Stimulated activated CD8-positive, alpha-beta memory T cell treated with anti-CD3 and anti-CD28 coated beads, Interleukin-15, amount 100 ng/mL, for 1 hour (primary cell): Measurements from ENCODE around the gene SCIN.
"Not testable (repeated sequence)": the region's sequence is repeated elsewhere in the genome, so short reads cannot be mapped to it uniquely, and the experiment has no call there.

ENCODE experiments used
- DNase-seq: peaks from one replicate; pipeline ENCODE4 v3.0.0-alpha.2; 2020; ENCODE audit warnings: low read depth

The SCIN gene

DNA sequence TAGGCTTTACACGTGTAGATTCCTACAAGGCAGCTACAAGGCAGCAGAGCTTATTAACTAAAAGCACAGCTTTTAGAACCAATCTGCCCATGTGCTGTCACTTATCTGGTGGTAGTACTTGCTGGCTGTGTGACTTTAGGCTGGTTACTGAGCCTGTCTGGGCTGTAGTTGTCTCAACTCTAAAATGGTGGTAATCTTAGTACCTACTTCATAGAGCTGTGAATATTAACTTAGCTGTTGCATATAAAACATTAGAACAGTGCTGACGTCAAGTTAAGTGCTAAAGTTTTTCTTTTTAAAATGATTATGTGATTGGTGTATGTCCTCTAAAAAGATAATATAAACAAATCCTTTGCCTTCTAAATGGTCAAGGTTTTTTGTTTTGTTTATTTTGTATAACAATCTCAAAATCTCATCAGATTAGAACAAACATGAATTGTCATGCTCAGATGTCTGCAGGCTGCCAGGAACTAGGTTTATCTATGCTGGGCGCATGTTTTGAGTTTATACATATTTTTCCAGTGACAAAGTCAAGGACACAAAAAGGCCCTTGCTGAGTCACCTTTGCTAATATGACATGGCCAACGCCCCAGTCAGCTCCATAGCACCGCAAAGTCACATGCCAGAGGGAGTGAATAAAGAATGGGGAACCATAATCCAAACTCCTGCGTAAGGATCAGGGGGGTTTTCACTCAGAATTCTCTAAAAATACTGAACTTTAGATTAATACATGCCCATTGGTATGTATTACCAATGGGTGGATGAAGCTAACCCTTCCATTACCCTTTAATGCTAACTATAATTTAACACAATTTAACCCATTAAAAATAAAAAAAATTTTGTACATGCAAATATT, 77.1 kb downstream of the SCIN start:
- DNase-seq, result no peak

DNA sequence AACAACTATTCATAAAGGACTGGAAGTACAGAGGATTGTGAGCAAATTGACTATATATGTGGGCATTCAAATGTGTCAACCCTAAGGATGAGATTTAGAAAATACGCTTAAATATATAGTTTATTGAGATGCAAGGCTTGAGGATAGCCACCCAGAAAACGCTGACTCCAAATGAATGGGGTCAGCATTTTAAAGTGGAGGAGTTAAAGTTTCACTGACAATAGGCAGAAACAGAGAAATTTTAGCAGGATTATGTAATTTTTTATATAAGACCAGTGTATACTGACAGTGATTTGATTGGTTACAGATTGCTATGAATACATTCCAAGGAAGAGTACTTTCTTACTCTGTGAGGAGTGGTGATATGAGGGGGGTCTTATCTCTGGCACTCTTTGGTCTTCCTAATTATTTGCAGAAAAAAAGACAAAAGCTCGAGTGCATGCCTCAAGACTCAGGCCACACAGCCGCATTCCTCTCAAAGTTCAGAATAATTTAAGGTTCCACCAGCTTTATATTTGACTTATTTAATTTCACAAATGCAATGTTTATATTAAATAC, 78.3 kb downstream of the SCIN start:
- DNase-seq, result no peak

DNA sequence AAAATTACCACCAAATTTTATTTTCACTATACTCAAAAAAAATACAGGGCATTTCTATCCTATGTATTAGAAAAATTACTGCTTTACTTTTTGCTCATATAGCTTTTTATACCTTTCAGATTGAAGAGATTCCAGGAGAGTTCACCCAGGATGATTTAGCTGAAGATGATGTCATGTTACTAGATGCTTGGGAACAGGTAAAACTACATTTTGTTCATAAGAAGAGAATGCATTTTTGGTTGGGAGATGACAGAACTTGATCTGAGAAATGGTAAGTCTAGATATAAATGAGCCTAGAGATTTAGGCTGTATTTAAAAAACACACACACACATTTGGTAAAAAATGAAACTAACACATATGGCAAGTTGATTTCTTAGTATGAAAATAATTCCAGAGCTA, 78.8 kb downstream of the SCIN start:
- DNase-seq, result no peak

DNA sequence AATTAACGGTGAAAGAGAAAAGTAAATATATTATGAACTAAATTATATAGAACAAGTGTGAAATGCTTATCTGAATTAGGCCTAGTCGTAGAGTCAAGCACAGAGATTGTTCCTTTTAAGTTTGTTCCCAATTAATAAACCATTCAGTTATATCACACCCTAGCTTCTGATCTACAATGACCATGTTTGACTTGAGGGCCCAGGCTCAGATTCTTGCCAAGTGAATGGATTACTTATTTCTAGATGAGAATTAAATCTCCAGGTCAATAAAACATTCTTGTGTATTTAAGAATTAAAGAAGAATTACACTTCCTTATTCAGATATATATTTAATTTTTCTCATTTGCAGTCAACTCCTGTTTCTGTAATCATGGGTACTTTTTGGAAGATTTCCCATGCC, 79.6 kb downstream of the SCIN start:
- no peak for DNase-seq

DNA sequence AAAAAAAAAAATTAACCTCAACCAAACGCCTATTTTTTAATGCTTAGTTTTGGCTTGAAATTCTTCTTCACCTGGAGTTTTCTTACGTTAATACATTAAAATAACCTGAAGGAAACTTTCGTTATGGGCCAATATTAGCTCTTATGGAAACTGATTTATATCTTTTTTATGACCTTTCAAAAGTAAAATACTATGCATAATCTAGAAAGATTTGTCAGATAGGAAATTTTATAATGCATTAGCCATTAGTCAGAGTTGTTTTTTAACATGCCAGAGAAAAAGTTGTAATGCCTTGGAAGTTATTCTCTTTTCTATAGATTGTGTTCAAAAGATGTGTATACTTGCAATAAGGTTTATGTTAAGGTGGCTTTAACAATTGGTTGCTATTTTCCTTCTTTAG, 82.6 kb downstream of the SCIN start:
- no peak for DNase-seq

DNA sequence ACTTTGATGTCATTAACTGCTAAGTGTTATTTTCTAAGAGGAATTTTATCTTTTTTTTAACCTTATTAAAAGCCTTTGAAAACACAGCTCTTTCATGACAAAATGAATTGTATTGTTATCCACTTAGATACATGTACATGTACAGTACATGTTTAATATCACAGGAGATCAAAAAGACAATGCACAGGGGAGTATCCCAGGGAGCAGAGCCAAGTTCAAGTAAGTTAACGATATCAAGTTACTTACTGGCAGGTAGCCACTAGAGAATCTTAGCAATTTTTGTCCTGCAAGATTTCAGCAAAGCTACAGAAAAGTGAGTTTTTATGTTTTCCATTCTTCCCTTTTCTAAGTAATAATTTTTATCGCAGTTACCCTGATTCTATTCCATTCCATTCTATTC, 83.0 kb downstream of the SCIN start:
- DNase-seq, result no peak

DNA sequence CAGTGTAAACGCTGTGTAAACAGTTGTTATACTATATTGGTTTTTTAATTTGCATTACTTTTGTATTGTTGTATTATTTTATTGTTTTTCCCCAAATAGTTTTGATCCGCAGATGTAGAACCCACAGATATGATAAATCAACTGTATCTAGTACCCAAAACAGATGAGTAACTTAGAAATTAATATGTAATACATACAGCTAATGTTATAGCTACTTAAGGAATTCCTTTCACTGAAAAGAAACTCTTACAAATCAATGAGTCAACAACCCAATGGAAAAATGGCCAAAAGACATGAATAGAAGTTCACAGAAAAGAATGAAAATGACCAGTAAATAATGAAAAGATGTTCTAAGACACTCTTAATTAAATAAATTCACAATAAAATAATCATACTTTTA, 84.6 kb downstream of the SCIN start:
- DNase-seq, result no peak

DNA sequence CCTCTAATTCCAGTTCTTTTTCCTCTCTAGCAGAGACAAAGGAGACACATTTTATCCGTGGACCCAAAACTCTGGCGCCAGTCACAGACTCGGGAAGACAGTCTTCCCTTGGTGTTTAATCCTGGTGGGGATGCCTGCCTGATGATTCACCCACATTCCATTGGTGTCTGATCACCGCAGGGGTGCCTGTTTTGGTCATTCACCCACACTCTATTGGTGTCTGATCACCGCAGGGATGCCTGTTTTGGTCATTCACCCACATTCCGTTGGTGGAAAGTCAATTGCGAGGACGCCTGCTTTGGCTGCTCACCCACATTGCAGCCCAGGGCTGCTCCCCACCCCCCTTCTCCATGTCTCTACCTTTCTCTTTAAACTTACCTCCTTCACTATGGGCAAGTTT, 89.9 kb downstream of the SCIN start:
- not testable (repeated sequence) for DNase-seq

DNA sequence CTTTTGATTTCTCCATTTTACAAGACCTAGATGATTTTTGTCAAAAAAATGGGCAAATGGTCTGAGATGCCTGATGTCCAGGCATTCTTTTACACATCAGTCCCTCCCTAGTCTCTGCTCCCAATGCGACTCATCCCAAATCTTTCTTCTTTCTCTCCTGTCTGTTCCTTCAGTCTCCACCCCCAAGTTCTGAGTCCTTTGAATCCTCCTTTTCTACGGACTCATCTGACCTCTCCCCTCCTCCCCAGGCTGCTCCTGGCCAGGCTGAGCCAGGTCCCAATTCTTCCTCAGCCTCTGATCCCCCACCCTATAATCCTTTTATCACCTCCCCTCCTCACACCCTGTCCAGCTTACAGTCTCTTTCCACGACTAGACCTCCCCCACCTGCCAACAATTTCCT, 90.5 kb downstream of the SCIN start:
- DNase-seq, result not testable (repeated sequence)

DNA sequence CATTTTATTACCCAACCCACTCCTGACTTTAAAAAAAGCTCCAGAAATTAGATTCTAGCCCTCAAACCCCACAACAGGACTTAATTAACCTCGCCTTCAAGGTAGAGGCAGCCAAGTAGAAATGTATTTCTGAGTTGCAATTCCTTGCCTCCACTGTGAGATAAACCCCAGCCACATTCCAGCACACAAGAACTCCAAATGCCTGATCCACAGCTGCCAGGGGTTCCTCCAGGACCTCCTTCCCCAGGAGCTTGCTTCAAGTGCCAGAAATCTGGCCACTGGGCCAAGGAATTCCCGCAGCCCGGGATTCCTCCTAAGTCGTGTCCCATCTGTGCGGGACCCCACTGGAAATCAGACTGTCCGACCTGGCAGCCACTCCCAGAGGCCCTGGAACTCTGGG, 91.1 kb downstream of the SCIN start:
- DNase-seq, result no peak

DNA sequence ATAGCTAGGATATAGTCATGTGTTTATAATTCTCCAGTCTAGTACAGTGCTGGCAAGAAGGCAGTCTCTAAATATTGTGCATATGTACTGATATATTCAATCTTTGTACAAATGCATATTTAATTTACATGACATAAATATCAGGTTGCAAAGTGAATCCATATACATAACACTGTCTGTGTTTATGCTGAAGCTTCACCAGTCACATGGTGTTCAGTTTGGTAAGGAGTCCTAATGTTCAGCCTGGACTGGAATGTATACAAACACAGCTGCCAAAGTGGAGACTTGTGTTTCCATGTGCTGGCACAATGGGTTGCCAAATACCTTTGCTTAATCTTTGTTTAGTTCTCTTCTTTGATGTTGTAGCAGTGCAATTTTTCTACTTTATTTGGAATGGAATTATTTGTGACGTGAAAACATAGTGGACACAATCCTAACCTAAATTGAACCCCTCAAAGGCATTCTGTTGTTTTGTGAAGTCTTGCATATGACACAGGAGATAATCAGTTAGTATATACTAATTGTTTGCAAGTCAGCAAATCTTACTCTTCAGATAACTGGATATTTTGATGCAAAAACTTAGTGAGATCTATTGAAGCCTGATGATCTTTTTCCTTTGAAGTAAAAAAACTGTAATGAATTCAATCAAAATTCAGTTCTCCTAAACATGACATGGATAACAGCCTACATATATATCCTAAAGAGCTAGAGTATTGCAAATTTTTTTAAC, 99.6 kb downstream of the SCIN start:
- DNase-seq, result no peak

DNA sequence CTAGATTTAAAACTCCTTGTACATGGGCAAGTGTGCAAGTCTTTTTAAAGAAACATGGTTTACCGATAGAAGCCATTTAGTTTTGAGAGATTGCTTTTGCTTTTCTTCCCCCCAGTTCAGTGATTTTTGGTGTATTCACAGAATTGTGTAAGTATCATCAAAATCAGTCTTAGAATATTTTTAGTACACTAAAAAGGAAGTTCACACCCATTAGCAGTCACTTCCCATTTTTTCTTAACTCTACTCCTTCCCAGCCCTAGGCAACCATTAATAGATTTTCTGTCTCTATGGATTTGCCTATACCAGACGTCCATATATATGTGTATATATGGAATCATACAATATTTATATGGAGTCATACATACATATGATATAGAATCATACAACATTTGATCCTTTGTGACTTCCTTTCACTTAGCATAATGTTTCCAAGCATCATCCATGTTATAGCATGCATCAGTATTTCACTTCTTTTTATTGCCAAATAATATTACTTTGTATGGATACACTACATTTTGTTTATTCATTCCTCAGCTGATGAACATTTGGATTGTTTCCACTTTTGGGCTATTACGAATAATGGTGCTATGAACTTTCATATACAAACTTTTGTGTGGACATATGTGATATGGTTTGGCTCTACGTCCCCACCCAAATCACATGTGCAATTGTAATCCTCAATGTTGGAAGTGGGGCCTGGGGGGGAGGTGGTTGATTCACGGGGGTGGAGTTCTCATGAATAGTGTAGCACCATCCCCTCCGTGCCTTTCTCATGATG, 100.4 kb downstream of the SCIN start:
- DNase-seq, result no peak

DNA sequence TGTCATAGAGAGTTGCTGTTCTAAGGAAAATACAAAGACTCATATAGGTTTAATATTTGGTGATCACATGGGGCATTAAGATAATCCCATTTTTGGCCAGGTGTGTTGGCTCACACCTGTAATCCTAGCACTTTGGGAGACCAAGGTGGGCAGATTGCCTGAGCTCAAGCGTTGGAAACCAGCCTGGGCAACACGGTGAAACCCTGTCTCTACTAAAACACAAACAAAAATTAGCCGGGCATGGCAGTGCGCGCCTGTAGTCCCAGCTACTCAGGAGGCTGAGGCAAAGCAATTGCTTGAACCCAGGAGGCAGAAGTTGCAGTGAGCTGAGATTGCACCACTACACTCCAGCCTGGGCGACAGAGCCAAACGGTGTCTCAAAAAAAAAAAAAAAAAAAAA, 102.9 kb downstream of the SCIN start:
- DNase-seq, result not testable (repeated sequence)

DNA sequence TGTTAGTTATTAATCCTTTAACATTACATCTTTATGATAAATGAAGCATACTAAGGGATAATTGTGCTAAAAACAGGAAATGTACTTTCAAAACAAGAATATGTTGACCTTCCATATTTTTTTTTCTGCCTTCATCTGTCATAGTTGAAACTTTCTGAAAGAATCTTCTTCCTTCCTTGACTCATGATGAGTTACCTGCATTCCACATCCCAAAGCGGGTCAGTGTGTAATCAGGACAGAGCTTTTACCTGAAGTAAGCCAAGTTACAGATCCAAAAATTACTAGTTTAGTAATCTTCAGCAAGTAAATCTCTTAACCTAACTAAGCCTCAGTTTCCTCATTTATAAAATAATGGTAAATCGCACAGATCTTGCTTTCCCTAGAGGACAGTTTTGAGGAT, 103.5 kb downstream of the SCIN start:
- no peak for DNase-seq

DNA sequence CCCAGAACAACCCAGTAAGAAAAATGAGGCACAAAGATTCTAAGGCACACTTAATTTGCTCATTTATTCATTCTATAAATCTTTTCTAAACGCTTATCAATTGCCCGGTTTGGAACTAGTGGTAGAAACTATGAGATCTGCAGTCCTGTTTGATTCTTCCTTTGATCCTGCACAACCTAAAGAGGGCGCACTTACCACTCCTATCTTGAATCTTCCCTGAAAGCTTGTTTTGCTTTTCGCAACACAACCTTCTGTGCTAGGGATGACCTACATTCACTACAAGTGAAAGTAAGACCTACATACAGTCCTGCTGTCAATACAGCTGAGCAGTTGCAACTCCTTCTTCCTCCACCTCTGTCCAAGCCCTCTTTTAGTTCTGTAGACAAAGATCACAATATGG, 104.3 kb downstream of the SCIN start:
- DNase-seq, result no peak

DNA sequence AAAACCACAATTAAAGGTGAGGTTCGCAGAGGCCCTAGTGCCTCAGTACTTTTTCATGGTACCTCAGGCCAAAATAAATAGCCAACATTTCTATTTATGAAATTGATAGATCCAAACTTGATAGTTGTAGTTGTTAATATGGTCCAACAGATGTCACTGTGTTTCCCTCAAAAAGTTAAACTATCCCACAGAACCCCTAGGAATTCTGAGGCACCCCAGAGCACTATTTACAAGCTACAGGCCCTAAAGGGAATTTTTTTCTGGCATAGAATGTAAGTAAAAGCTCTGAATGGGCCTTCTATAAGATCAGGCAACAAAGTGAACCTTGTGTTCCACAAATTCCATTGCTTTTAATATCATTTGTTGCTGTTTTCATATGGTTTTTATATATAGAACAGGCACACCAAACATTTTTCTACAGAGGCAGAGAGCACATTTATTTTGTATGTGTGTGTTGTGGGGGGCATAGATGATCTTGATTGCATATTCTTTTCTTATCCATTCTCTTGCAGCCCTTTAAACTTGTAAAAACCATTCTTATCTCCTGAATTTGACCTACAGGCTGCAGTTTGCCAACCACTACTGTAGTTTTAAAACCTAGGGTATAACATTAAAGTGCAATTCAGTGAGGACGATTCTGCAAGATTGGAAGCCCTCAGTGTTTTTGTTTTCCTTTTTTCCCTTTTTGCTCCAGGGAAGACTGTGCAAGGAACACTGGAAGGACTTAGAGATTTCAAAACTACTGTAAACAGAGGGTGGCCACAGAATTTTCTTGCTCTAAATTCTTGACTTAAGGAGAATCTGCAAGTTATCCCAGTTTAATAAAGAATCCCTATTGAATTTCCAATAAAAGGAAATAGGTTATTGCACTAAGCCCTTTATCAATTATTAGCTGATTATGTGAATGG, 113.4 kb downstream of the SCIN start:
- no peak for DNase-seq

DNA sequence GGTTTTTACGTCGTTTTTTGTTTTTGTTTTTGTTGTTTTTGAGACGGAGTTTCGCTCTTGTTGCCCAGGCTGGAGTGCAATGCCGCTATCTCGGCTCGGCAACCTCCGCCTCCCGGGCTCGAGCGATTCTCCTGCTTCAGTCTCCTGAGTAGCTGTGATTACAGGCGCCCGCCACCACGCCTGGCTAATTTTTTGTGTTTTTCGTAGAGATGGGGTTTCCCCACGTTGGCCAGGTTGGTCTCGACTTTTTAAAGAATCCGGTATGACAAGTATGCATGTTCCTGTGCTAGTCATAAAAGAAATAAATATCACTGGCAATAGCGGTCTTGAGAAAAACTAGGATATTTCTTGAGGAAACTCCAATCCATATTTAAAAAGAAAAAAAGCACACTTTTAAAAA, 114.2 kb downstream of the SCIN start:
- DNase-seq, result no peak

DNA sequence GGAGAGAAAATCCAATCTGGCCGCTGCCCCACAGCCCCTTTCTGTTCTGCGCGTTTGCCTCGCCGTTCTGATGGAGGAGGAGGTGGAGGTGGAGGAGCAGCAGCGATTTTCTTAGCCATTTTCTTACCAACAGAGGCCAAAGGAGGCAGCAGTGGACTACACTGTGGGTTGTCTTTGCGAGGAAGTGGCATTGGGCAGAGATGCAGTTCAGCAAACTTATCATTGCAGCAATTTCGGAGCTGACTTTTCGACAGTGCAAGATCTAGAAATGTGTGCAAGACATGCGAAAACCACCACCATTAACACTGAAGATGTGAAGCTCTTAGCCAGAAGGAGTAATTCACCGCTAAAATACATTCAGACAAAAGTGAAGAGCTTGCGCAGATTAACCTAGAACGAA, 115.0 kb downstream of the SCIN start:
- DNase-seq, result no peak

DNA sequence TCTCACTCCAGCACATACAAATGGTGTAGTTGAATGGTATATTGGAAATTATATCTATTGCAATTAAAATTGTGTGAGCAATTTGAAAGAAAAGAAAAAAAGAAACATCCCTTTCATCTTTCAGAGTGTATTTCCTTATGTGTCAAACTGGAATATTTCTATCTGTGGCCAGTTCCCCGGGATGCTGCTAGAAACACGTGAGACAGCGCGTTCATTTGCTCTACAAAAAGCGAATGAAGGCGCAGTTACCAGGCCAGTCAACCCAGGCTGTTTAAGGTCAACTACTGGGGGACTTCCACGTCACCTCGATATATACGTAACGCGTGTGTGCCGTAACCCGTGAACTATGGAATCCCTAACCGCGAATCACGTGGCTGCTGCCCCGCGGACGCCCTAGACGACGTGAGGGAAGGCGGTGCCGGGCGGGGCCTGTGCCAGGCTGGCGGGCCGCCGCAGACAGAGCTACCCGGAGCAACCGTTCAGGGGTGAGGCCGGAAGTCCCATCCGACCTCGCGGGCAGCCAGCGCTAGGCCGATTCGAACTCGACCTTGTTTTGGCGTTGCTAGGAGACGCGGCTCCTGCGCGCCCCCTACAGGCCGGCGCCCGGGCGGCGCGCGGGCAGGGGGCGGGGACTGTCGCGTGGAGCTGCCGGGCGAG, 115.8 kb downstream of the SCIN start:
- DNase-seq, result peak; percentile 81

DNA sequence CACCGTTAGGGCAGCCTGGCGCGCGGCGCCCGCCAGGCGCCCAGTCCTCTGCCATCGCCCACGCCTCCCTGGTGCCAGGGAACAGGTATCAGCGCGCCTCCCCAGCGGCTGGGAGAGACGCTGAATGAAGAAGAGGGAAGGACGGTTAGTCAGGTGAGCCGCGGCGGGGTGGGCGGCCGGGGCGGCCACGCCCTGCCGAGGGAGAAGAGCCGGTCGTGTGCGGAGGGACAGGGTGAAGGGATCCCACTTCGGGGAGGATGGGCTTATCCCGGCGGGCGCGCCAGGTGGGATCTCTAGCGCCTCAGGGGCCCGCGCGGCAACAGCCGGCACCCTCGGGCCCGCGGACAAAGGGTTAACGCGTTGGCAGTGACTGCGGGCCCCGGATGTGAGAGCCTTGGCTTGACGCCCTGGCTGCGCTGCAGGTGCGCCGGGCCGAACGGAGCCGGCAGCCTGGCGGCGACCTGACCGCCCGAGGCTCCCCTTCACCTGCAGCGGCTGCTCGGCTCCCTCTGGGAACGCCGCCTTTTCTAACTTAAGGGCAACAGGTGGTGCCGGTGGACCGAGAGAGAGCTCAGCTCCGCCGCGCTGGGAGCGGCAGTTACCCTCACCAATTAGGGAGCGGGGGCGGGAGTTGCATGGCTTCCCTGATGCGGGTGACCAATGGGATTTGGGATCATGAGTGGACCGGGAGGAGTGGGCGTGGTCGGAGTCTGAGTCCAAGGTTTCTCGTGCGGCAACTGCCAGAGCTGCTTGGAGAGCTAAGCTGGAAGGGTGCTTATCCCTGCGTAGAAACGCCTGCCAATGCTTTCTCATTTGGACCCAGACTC, 116.6 kb downstream of the SCIN start, which contains the start of gene ARL4A:
ARL4A (plus strand) TSS at position 743 of the 827 bp plus-strand sequence. CDS start 622 bp downstream, outside the sequence.
- DNase-seq, result peak; percentile 70
